Endothelial cell of umbilical vein (primary cell): ENCODE results near the gene CYFIP1. TPM values are rescaled to one million over a fixed set of nuclear protein-coding genes. Genes with fewer than 3 reads are reported as not detected.

ENCODE experiments used
- BruUV-seq: library from RNA; stranded (reverse); fragments of 400-500 nt; replicated peaks from 2 replicates; lab custom pipeline; 2021; lab: Mats Ljungman, UMichigan
- CTCF ChIA-PET: fragments of 300-600, 350-600 bp; sonication (Branson Sonifier 250); formaldehyde crosslinking; loops from one replicate; lab custom pipeline; 2021; ENCODE audit warnings: antibody characterized with exemption, inconsistent platforms; lab: Charles Lee
- POLR2A ChIA-PET: fragments of 300-600, 350-600 bp; sonication (Branson Sonifier 250); formaldehyde crosslinking; loops from one replicate; lab custom pipeline; 2021; ENCODE audit warnings: antibody characterized with exemption, inconsistent platforms; lab: Charles Lee
- DNase-seq: peaks from one replicate; pipeline ENCODE4 v3.0.0-alpha.2; 2011; ENCODE audit warnings: low read depth, low spot score
- FAIRE-seq: peaks from 2 replicates; lab custom pipeline; 2011; peaks lifted over from hg19 to GRCh38; lab: Jason Lieb, UNC
- H2AFZ ChIP-seq: 2 replicates; pipeline ENCODE4 v1.6.0; 2012; ENCODE audit warnings: low read depth, low read length, control low read depth, inconsistent platforms
- H3K27ac ChIP-seq: 2 replicates; pipeline ENCODE4 v1.5.1; 2011; ENCODE audit warnings: low read depth, mild to moderate bottlenecking, control low read depth, low read length, moderate library complexity; ENCODE audit not compliant: insufficient read depth
- H3K27me3 ChIP-seq, 2 experiments: 2 replicates each; pipeline versions ENCODE4 v1.6.0 to v1.6.1; 2011; ENCODE audit warnings: low read length in 2 of 2, mixed read lengths in 1 of 2; ENCODE audit not compliant: control insufficient read depth in 2 of 2, insufficient read depth in 2 of 2
- H3K36me3 ChIP-seq, 2 experiments: 2 replicates in 1 of 2; 3 replicates in 1 of 2; pipeline ENCODE4 v1.5.1; 2011; ENCODE audit warnings: low read length in 2 of 2, mild to moderate bottlenecking in 1 of 2, moderate library complexity in 1 of 2; ENCODE audit not compliant: control insufficient read depth in 2 of 2, insufficient read depth in 2 of 2; ENCODE audit errors: extremely low read depth in 1 of 2
- H3K4me1 ChIP-seq: 3 replicates; pipeline ENCODE4 v1.5.1; 2011; ENCODE audit warnings: mild to moderate bottlenecking, low read length; ENCODE audit not compliant: control insufficient read depth, insufficient read depth; ENCODE audit errors: extremely low read depth
- H3K4me2 ChIP-seq: 2 replicates; pipeline ENCODE4 v1.6.1; 2011; ENCODE audit warnings: low read length, control low read depth, mixed read lengths; ENCODE audit not compliant: insufficient read depth
- H3K4me3 ChIP-seq, 3 experiments: fragments of 200-600 bp in 1 of 3; sonication (generic), shearing (Covaris generic) in 1 of 3; replicated peaks in 1 of 3; 2 replicates each; pipeline ENCODE4 v1.5.1; 2011 to 2016; ENCODE audit warnings: control low read depth in 3 of 3, low read length in 3 of 3, mild to moderate bottlenecking in 2 of 3, inconsistent platforms in 1 of 3, low read depth in 1 of 3, moderate library complexity in 1 of 3; ENCODE audit not compliant: insufficient read depth in 1 of 3
- H3K79me2 ChIP-seq: 2 replicates; pipeline ENCODE4 v1.6.0; 2012; ENCODE audit warnings: low read length, inconsistent platforms; ENCODE audit not compliant: control insufficient read depth, insufficient read depth
- H3K9ac ChIP-seq: replicated peaks from 2 replicates; pipeline ENCODE3; 2011; ENCODE audit warnings: low read length, control low read depth; ENCODE audit not compliant: insufficient read depth; ENCODE audit errors: extremely low read depth
- H3K9me1 ChIP-seq: replicated peaks from 3 replicates; pipeline ENCODE4 v1.6.0; 2011; ENCODE audit warnings: mild to moderate bottlenecking, low read length; ENCODE audit not compliant: control insufficient read depth, insufficient read depth; ENCODE audit errors: extremely low read depth
- H3K9me3 ChIP-seq: replicated peaks from 2 replicates; pipeline ENCODE4 v1.5.1; 2012; ENCODE audit warnings: low read length, inconsistent platforms; ENCODE audit not compliant: control insufficient read depth, insufficient read depth
- H4K20me1 ChIP-seq: replicated peaks from 2 replicates; pipeline ENCODE3; 2011; ENCODE audit warnings: mild to moderate bottlenecking, low read length; ENCODE audit not compliant: control insufficient read depth, insufficient read depth; ENCODE audit errors: extremely low read depth
- CTCF ChIP-seq, 2 donors: IDR thresholded peaks; 1 replicate in 1 of 2; 2 replicates in 1 of 2; pipeline ENCODE4 v1.5.1; 2011; ENCODE audit warnings: low read length in 2 of 2, mild to moderate bottlenecking in 2 of 2, moderate library complexity in 2 of 2, control low read depth in 1 of 2, inconsistent platforms in 1 of 2, low read depth in 1 of 2; ENCODE audit not compliant: insufficient read depth in 1 of 2; ENCODE audit errors: extremely low read depth in 1 of 2
- EZH2 ChIP-seq: IDR thresholded peaks from 2 replicates; pipeline ENCODE4 v1.6.1; 2012; ENCODE audit warnings: borderline replicate concordance, low read depth, mild to moderate bottlenecking, moderate library complexity, low read length, inconsistent platforms; ENCODE audit not compliant: severe bottlenecking
- FOS ChIP-seq: IDR thresholded peaks from 2 replicates; pipeline ENCODE4 v1.6.1; 2011; ENCODE audit warnings: mild to moderate bottlenecking, low read length, moderate library complexity, borderline replicate concordance; ENCODE audit not compliant: insufficient read depth
- GATA2 ChIP-seq: IDR thresholded peaks from 2 replicates; pipeline ENCODE4 v1.7.0; 2011; ENCODE audit warnings: low read depth, mild to moderate bottlenecking, moderate library complexity, mixed read lengths, low read length; ENCODE audit not compliant: insufficient read length, insufficient read depth
- JUN ChIP-seq: IDR thresholded peaks from 2 replicates; pipeline ENCODE4 v1.6.1; 2011; ENCODE audit warnings: borderline replicate concordance, low read depth; ENCODE audit not compliant: insufficient read length, insufficient read depth
- MAX ChIP-seq: IDR thresholded peaks from 2 replicates; pipeline ENCODE4 v1.6.1; 2011; ENCODE audit not compliant: insufficient read depth, insufficient read length
- MYC ChIP-seq: IDR thresholded peaks from one replicate; pipeline ENCODE4 v1.6.1; 2011; ENCODE audit warnings: mild to moderate bottlenecking, low read depth, low read length
- POLR2A ChIP-seq: IDR thresholded peaks from 2 replicates; pipeline ENCODE4 v1.6.1; 2012; ENCODE audit warnings: low read depth, mild to moderate bottlenecking, control low read depth, low read length
- POLR2AphosphoS5 ChIP-seq: IDR thresholded peaks from 2 replicates; pipeline ENCODE4 v1.6.1; 2012; ENCODE audit warnings: low read depth, mild to moderate bottlenecking, control low read depth, low read length, moderate library complexity; ENCODE audit not compliant: insufficient read depth
- dilution Hi-C: fragments of 300-500 bp; cut with MboI; formaldehyde crosslinking; loops from one replicate; pipeline ENCODE4 v1.15.0; 2019; ENCODE audit warnings: low sequenced_read_pairs; ENCODE audit not compliant: extremely low pct_ligation_motif_present
- intact Hi-C: fragments of 100-400 bp; cut with micrococcal nuclease; formaldehyde crosslinking; loops from one replicate; pipeline ENCODE4 v1.10.0; 2022
- polyA plus RNA-seq, 4 experiments: library from polyadenylated mRNA; depleted of rRNA in 3 of 4; stranded (reverse) in 3 of 4; unstranded in 1 of 4; fragments of >200 nt; gene quantifications; 2 replicates each; pipeline versions ENCODE4 v1.2.1 to v1.2.3, GENCODE V29; 2011 to 2012; ENCODE audit warnings: missing spikeins in 1 of 4
- total RNA-seq: library from RNA; stranded (reverse); gene quantifications from 2 replicates; pipeline ENCODE4 v1.2.3, GENCODE V29; 2021

CYFIP1 gene
- total and polyA plus RNA-seq, 2 donors (not counting 3 experiments of a cell fraction or from before 2014, with no cell fraction given): 81.4 to 158 TPM

- CTCF ChIA-PET: no interaction called here
- BruUV-seq: no TSS peak
- H3K9me3 ChIP-seq: no peaks in the 10 kb centered on the region
- POLR2A ChIA-PET: no interaction called here
- no peaks in the 10 kb centered on the region for H4K20me1 ChIP-seq
- peaks cover 82% of the 10 kb centered on the region for H3K79me2 ChIP-seq
- no peak overlapping the region for H3K9ac ChIP-seq
- DNase-seq (no peak), FAIRE-seq (no peak)
- no peaks in the 10 kb centered on the region for H3K9me1 ChIP-seq
- H3K4me1 ChIP-seq: peaks cover 40% of the 10 kb centered on the region
- intact Hi-C loops (no loop called here), dilution Hi-C loops (no loop called here)
- H3K4me2 ChIP-seq: no peak overlapping the region
- H3K4me3 ChIP-seq: no peak overlapping the region
- H3K36me3 ChIP-seq: no peaks in the 10 kb centered on the region
- H2AFZ ChIP-seq: no peak overlapping the region
- H3K27me3 ChIP-seq: no peaks in the 10 kb centered on the region
- TF ChIP-seq POLR2A (no peak), POLR2AphosphoS5 (no peak), MAX (no peak), CTCF (IDR thresholded peaks at IDR 0.05; ENCODE audit: extremely low read depth in 1 of 2, insufficient read depth in 1 of 2, low read depth in 1 of 2, low read length in 2 of 2) (no peak), MYC (no peak), JUN (no peak), GATA2 (no peak), EZH2 (no peak), FOS (no peak)
- H3K27ac ChIP-seq: no peak overlapping the region
Observed at GRCh38 chr15:22966321-22967083, 13.7 kb downstream of the CYFIP1 start.
